ENCODE measurements around the gene ALOX15.

DNA sequence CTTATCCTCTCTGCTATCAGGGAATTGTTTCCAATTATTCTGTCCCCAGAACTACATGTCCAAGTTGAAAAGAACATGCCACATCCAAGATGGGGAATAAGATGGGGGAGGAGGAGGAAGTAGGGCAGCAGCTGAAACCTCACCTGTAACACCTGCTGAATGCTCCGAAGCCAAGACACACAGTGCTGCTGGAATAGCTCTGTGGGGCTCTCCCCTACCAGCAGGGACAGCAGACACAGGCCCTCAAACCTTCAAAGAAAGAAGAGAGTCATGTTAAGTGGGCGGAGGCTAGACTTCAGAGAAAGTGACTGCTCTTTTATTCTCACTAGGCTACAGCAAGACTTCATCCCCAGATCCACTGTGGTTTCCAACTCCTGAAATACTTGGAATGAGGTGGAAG lies 49.3 kb upstream of the ALOX15 start:
- TF ChIP-seq, protein P1, sequence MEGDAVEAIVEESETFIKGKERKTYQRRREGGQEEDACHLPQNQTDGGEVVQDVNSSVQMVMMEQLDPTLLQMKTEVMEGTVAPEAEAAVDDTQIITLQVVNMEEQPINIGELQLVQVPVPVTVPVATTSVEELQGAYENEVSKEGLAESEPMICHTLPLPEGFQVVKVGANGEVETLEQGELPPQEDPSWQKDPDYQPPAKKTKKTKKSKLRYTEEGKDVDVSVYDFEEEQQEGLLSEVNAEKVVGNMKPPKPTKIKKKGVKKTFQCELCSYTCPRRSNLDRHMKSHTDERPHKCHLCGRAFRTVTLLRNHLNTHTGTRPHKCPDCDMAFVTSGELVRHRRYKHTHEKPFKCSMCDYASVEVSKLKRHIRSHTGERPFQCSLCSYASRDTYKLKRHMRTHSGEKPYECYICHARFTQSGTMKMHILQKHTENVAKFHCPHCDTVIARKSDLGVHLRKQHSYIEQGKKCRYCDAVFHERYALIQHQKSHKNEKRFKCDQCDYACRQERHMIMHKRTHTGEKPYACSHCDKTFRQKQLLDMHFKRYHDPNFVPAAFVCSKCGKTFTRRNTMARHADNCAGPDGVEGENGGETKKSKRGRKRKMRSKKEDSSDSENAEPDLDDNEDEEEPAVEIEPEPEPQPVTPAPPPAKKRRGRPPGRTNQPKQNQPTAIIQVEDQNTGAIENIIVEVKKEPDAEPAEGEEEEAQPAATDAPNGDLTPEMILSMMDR (IDR thresholded peaks at IDR 0.05) = no peak
- TF ChIP-seq POLR2A (IDR thresholded peaks at IDR 0.05) (no peak), EP300 (IDR thresholded peaks at IDR 0.05) (no peak)

All from ovary (tissue), 3 donors.